ENCODE measurements around the gene SAXO1. TPM values are rescaled to one million over a fixed set of nuclear protein-coding genes. Genes with fewer than 3 reads are reported as not detected.
A peak's percentile ranks its signal among the peaks of the same experiment; 100 is the strongest.

SAXO1 gene
- total RNA-seq, 1 experiment from 2014 or later = not detected

DNA sequence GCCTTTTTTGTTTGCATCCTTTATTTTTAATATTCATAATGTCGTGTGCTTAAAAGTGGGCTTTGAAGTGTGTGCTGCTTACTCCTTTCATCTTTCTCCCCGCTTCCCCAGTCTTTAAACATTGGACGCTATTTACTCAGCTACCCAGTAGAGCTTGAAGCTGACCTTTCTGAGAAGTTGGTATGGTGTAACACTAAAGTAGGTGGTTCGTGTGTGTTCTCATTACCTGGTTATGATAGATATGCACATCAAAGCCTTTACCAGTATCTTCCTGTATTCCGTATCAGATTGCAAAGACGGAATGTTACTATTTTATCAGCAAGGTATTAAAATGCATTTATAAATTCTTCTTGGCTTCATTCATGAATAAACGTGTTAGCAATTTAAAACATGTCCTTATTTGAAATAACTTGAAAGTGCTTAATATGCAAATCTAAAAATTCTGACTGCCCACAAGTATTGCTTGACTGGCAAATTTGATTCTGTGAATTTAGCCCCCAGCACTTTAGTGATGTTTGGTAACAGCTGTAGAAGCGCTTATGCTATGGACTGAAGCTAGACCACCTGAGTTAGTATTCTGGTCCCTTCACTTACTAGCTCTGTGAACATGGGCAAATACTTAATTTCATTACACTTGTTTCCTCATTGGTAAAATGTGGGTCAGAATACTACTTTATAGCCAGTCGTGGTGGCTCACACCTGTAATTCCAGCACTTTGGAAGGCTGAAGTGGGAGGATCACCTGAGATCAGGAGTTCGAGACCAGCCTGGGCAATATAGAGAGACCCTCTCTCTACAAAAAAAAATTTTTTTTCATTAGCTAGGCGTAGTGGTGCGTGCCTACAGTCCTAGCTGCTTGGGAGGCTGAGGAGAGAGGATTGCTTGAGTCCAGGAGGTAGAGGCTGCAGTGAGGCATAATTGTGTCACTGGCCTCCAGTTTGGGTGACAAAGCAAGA lies 17.9 kb upstream of the SAXO1 start:
- ChIA-PET RAD21 (ENCODE audit: low non-redundant PET in 1 of 2, low total read pairs in 2 of 2, uncharacterized antibody in 2 of 2, unreplicated experiment in 2 of 2) (interaction anchor here in 1 of 2 experiments (0.6 kb wide), 1 partner anchor 402 kb away, joined by 3 read pairs; no protein-coding TSS in a partner anchor), POLR2A (no interaction called here), CTCF (interaction anchor here (1.4 kb wide), 1 partner anchor 123 kb away, joined by 3 read pairs; no protein-coding TSS in a partner anchor)
- Histone ChIP-seq H3K4me2 (ENCODE audit: low read length) (peak overlapping the region; percentile 93; the same call in 1 of the 2 replicates), H3K4me3 (replicated peaks in 1 of 2; ENCODE audit: low read depth in 1 of 2, low read length in 2 of 2) (no peak overlapping the region), H4K20me1 (ENCODE audit: insufficient read depth) (no peaks in the 10 kb centered on the region), H3K4me1 (ENCODE audit: control insufficient read depth in 1 of 2, insufficient read depth in 2 of 2, low read length in 2 of 2) (peaks cover 6 to 21% of the 10 kb centered on the region in 2 experiments; a peak in 3 of 4 replicates), H3K36me3 (ENCODE audit: control insufficient read depth in 1 of 2, insufficient read depth in 2 of 2, low read length in 2 of 2) (no peaks in the 10 kb centered on the region), H3K9me2 (ENCODE audit: insufficient read depth) (no peaks in the 10 kb centered on the region), H3K9me3 (ENCODE audit: control insufficient read depth in 1 of 2, insufficient read depth in 1 of 2, low read depth in 1 of 2, low read length in 2 of 2) (no peaks in the 10 kb centered on the region), H3K79me2 (ENCODE audit: insufficient read depth, low read length) (peaks cover 14% of the 10 kb centered on the region), H3K27ac (ENCODE audit: low read depth, low read length) (no peak overlapping the region), H3K9ac (ENCODE audit: low read length) (no peak overlapping the region), H3K27me3 (ENCODE audit: insufficient read depth, low read length) (no peaks in the 10 kb centered on the region), H2AFZ (ENCODE audit: low read depth, low read length, poor library complexity, severe bottlenecking) (no peak overlapping the region)
- no peak for ATAC-seq
- DNase-seq (ENCODE audit: low read depth, low spot score) = no peak
- TF ChIP-seq EGR1 (IDR thresholded peaks at IDR 0.05; ENCODE audit: low read depth) (no peak), JUND (IDR thresholded peaks at IDR 0.05) (no peak), YY1 (IDR thresholded peaks at IDR 0.05; ENCODE audit: extremely low read depth, insufficient replicate concordance, low read depth, low read length) (no peak), SIN3A (IDR thresholded peaks at IDR 0.05; ENCODE audit: low read depth) (no peak), SRF (IDR thresholded peaks at IDR 0.05; ENCODE audit: low read depth) (no peak), FOSL1 (IDR thresholded peaks at IDR 0.05; ENCODE audit: low read depth) (no peak), CEBPB (IDR thresholded peaks at IDR 0.05; ENCODE audit: low read depth) (no peak)
- TF ChIP-seq, protein P1, sequence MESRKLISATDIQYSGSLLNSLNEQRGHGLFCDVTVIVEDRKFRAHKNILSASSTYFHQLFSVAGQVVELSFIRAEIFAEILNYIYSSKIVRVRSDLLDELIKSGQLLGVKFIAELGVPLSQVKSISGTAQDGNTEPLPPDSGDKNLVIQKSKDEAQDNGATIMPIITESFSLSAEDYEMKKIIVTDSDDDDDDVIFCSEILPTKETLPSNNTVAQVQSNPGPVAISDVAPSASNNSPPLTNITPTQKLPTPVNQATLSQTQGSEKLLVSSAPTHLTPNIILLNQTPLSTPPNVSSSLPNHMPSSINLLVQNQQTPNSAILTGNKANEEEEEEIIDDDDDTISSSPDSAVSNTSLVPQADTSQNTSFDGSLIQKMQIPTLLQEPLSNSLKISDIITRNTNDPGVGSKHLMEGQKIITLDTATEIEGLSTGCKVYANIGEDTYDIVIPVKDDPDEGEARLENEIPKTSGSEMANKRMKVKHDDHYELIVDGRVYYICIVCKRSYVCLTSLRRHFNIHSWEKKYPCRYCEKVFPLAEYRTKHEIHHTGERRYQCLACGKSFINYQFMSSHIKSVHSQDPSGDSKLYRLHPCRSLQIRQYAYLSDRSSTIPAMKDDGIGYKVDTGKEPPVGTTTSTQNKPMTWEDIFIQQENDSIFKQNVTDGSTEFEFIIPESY (IDR thresholded peaks at IDR 0.05; ENCODE audit: extremely low read depth, insufficient replicate concordance, low read length) = no peak
- intact Hi-C loops (cut with micrococcal nuclease) = no loop called here
- BruUV-seq (replicated peaks) = no TSS peak

Measured in HCT116 (cell line).